DOHH2 (cell line): ENCODE data around the gene STARD6.

Experiments
- H3F3A ChIP-seq: fragments of 200-600 bp; sonication (generic), shearing (Covaris generic); 2 replicates; pipeline ENCODE4 v1.6.0; 2016; ENCODE audit warnings: antibody characterized with exemption, mild to moderate bottlenecking; ENCODE audit not compliant: control insufficient read depth, insufficient read depth
- H3K27ac ChIP-seq: fragments of 200-600 bp; sonication (generic); 2 replicates; pipeline ENCODE4 v1.5.1; 2014; ENCODE audit warnings: low read depth, mild to moderate bottlenecking, low read length, moderate library complexity
- H3K27me3 ChIP-seq: fragments of 200-600 bp; sonication (generic); 2 replicates; pipeline ENCODE4 v1.6.1; 2014; ENCODE audit warnings: mild to moderate bottlenecking, low read length, mixed read lengths; ENCODE audit not compliant: control insufficient read depth
- H3K36me3 ChIP-seq: fragments of 200-600 bp; sonication (generic); 2 replicates; pipeline ENCODE4 v1.6.1; 2014; ENCODE audit warnings: mild to moderate bottlenecking, low read length, moderate library complexity, mixed read lengths; ENCODE audit not compliant: control insufficient read depth
- H3K4me1 ChIP-seq: fragments of 200-600 bp; sonication (generic); 2 replicates; pipeline ENCODE4 v1.6.1; 2014; ENCODE audit warnings: mild to moderate bottlenecking, low read length, mixed read lengths; ENCODE audit not compliant: control insufficient read depth
- H3K4me2 ChIP-seq: fragments of 200-600 bp; sonication (generic); 2 replicates; pipeline ENCODE4 v1.6.0; 2014; ENCODE audit warnings: mild to moderate bottlenecking, low read length, moderate library complexity
- H3K4me3 ChIP-seq: fragments of 200-600 bp; sonication (generic); 2 replicates; pipeline ENCODE4 v1.5.1; 2014; ENCODE audit warnings: mild to moderate bottlenecking, low read length, mixed read lengths
- H3K79me2 ChIP-seq: fragments of 200-600 bp; sonication (generic); 2 replicates; pipeline ENCODE4 v1.6.1; 2014; ENCODE audit warnings: mild to moderate bottlenecking, low read length, mixed read lengths; ENCODE audit not compliant: control insufficient read depth
- H3K9me2 ChIP-seq: fragments of 200-600 bp; sonication (generic); replicated peaks from 2 replicates; pipeline ENCODE4 v1.6.1; 2014; ENCODE audit warnings: mild to moderate bottlenecking, low read length, mixed read lengths; ENCODE audit not compliant: control insufficient read depth
- H3K9me3 ChIP-seq: fragments of 200-600 bp; sonication (generic); 2 replicates; pipeline ENCODE4 v1.6.1; 2014; ENCODE audit warnings: antibody characterized with exemption, low read length, mixed read lengths; ENCODE audit not compliant: control insufficient read depth, insufficient read depth
- H4K20me1 ChIP-seq: fragments of 200-600 bp; sonication (generic); 2 replicates; pipeline ENCODE4 v1.6.0; 2014; ENCODE audit warnings: low read depth, mild to moderate bottlenecking, antibody characterized with exemption, low read length, moderate library complexity; ENCODE audit not compliant: control insufficient read depth, insufficient read depth
- EZH2phosphoT487 ChIP-seq: fragments of 200-600 bp; sonication (generic); IDR thresholded peaks from 2 replicates; pipeline ENCODE4 v1.6.1; 2017; ENCODE audit warnings: borderline replicate concordance, mild to moderate bottlenecking, antibody characterized with exemption, low read length, moderate library complexity, mixed read lengths
- TF ChIP-seq, protein P1 (sequence below): fragments of 200-600 bp; sonication (generic); IDR thresholded peaks from one replicate; pipeline ENCODE4 v1.5.1; 2014; ENCODE audit warnings: antibody characterized with exemption, mild to moderate bottlenecking, low read depth, low read length; ENCODE audit not compliant: poor library complexity, severe bottlenecking

STARD6 gene

GRCh38 chr18:54386043-54386442, 28.4 kb upstream of the STARD6 start:
- no peaks in the 10 kb centered on the region for H3K79me2 ChIP-seq
- no peaks in the 10 kb centered on the region for H3F3A ChIP-seq
- no peak overlapping the region for H3K4me2 ChIP-seq
- H4K20me1 ChIP-seq, result no peaks in the 10 kb centered on the region
- no peak overlapping the region for H3K4me3 ChIP-seq
- peaks cover 3% of the 10 kb centered on the region; the same call in 1 of the 2 replicates for H3K36me3 ChIP-seq
- no peaks in the 10 kb centered on the region for H3K9me3 ChIP-seq
- no peaks in the 10 kb centered on the region for H3K4me1 ChIP-seq
- no peak for TF ChIP-seq EZH2phosphoT487
- no peak overlapping the region for H3K27ac ChIP-seq
- H3K9me2 ChIP-seq, result no peaks in the 10 kb centered on the region
- no peaks in the 10 kb centered on the region for H3K27me3 ChIP-seq

GRCh38 chr18:54382733-54383252, 25.1 kb upstream of the STARD6 start:
- Histone ChIP-seq H3K9me2 (no peaks in the 10 kb centered on the region), H3K4me2 (no peak overlapping the region), H3K36me3 (peaks cover 21% of the 10 kb centered on the region), H3K4me1 (no peaks in the 10 kb centered on the region), H4K20me1 (no peaks in the 10 kb centered on the region), H3K27ac (no peak overlapping the region), H3F3A (no peaks in the 10 kb centered on the region), H3K9me3 (no peaks in the 10 kb centered on the region), H3K79me2 (no peaks in the 10 kb centered on the region), H3K27me3 (no peaks in the 10 kb centered on the region), H3K4me3 (no peak overlapping the region)
- TF ChIP-seq, protein P1, sequence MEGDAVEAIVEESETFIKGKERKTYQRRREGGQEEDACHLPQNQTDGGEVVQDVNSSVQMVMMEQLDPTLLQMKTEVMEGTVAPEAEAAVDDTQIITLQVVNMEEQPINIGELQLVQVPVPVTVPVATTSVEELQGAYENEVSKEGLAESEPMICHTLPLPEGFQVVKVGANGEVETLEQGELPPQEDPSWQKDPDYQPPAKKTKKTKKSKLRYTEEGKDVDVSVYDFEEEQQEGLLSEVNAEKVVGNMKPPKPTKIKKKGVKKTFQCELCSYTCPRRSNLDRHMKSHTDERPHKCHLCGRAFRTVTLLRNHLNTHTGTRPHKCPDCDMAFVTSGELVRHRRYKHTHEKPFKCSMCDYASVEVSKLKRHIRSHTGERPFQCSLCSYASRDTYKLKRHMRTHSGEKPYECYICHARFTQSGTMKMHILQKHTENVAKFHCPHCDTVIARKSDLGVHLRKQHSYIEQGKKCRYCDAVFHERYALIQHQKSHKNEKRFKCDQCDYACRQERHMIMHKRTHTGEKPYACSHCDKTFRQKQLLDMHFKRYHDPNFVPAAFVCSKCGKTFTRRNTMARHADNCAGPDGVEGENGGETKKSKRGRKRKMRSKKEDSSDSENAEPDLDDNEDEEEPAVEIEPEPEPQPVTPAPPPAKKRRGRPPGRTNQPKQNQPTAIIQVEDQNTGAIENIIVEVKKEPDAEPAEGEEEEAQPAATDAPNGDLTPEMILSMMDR, result no peak
- no peak for TF ChIP-seq EZH2phosphoT487

DNA sequence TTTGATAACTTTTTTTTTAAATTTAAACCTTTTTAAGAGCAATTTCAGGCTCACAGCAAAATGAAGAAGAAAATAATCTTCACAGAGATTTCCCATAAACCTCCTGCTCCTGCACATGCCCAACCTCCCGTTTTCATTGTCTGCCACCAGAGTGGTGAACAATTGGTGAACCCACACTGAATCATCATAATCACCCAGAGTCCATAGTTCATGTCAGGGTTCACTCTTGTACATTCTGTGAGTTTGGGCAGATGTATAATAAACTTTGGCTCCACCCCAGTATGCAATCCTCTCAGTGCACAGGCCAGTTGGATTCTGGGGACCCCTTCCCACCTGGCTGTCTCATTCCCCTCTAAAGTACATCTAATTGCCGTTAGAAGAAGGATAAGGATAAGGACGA, 24.4 kb upstream of the STARD6 start:
- Histone ChIP-seq H3F3A (no peaks in the 10 kb centered on the region), H3K9me2 (no peaks in the 10 kb centered on the region), H3K4me2 (no peak overlapping the region), H3K27ac (no peak overlapping the region), H3K4me3 (no peak overlapping the region), H3K36me3 (peaks cover 26% of the 10 kb centered on the region), H4K20me1 (no peaks in the 10 kb centered on the region), H3K79me2 (no peaks in the 10 kb centered on the region), H3K9me3 (no peaks in the 10 kb centered on the region), H3K27me3 (no peaks in the 10 kb centered on the region), H3K4me1 (no peaks in the 10 kb centered on the region)
- no peak for TF ChIP-seq EZH2phosphoT487
- TF ChIP-seq, protein P1, result no peak

DNA sequence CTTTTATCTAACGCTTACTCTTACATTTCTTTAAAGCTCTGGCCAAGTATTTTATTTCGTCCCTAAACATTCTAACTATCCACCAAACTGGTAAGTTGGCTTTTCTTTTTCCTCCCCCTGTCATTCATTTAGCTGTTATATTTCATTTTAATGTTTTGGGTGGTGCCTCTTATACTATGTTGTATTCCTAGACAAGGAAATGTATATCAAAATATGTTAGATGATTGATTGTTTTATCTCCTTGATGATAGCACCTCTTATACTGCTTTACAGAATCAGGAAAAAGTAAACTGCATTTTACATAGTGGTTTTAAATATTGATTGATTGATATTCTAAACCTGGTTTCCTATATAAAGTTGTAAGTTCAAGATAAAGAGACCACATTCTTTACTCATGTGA, 24.0 kb upstream of the STARD6 start:
- no peaks in the 10 kb centered on the region for H3K27me3 ChIP-seq
- H3F3A ChIP-seq, result no peaks in the 10 kb centered on the region
- no peaks in the 10 kb centered on the region for H4K20me1 ChIP-seq
- H3K9me3 ChIP-seq, result no peaks in the 10 kb centered on the region
- H3K79me2 ChIP-seq, result no peaks in the 10 kb centered on the region
- H3K27ac ChIP-seq, result no peak overlapping the region
- no peak for TF ChIP-seq EZH2phosphoT487
- TF ChIP-seq, protein P1, result no peak
- peaks cover 26% of the 10 kb centered on the region for H3K36me3 ChIP-seq
- H3K4me3 ChIP-seq, result no peak overlapping the region
- H3K4me1 ChIP-seq, result no peaks in the 10 kb centered on the region
- H3K9me2 ChIP-seq, result no peaks in the 10 kb centered on the region
- no peak overlapping the region for H3K4me2 ChIP-seq
